Measurements from ENCODE around the gene SH3BP5. TPM values are rescaled to one million over a fixed set of nuclear protein-coding genes. Genes with fewer than 3 reads are reported as not detected.

The SH3BP5 gene, protein sequence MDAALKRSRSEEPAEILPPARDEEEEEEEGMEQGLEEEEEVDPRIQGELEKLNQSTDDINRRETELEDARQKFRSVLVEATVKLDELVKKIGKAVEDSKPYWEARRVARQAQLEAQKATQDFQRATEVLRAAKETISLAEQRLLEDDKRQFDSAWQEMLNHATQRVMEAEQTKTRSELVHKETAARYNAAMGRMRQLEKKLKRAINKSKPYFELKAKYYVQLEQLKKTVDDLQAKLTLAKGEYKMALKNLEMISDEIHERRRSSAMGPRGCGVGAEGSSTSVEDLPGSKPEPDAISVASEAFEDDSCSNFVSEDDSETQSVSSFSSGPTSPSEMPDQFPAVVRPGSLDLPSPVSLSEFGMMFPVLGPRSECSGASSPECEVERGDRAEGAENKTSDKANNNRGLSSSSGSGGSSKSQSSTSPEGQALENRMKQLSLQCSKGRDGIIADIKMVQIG
- total RNA-seq (2022; extraction: Qiagen RNA extraction; ENCODE audit: low read depth), result 16.4 to 17.5 TPM (median 16.8 TPM) in 5 replicates

DNA sequence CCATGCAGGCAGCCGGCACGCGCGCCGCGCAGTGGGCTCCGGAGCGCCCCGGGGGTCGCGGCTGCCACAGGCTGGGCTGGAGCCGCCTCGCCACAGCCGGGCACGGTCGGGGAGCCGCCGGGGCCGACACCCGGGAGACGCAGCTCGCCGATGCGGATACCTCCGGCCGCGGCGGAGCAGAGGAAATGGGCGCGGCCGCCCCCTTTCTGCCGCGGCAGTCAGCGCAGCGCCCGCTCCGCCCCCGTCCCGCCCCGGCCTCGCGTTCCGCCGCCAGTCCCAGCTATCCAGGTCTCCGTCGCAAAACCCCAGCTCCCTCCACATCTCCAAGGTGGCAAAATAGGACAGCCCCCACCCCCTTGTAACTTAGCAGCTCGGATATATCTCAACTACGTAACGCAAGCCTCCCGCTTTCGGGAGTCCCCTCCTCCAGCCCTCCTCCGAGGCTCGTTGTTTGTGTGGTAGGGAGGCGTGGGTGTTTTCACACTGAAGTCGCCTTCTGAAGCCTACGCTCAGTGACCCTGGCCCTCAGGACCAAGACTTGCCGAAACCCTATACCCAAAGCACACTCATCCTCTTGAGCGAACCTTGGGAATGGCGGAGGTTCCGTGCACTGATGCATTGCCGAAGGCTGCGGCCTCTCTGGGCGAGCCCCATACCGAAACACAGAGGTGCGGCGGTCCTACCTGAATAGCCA is at the start of gene SH3BP5:
Gene SH3BP5, minus strand, starts transcription at position 182 of the 694 bp plus-strand sequence. Its CDS starts 178 bp downstream, at position 4.

DNA sequence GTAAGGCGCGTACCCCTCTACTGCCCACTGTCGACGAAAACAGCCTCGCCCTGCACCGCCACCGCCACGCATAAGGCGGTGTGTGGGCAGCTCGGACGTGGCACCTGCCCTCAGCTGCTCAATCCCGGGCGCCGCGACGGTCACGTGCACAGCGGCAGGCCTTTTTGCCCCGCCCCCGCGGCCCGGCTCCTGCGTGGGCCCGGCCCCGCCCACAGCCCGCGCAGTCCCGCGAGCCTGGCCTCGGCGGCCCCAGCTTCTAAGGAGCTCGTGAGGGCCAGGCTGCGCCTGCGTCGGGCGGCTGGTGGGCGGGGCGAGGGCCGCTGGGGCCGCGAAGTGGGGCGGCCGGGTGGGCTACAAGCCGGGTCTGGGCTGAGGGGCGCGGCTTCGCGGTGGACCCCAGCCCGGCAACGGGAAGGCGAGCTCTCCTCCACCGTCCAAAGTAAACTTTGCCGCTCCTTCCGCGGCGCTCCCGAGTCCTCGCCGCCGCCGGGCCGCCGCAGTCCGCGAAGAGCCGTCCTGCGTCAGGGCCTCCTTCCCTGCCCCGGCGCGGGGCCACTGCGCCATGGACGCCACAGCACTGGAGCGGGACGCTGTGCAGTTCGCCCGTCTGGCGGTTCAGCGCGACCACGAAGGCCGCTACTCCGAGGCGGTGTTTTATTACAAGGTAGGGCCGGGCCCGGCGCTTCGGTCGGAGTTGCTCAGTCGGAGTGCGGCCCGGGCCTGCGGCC is 126.3 kb downstream of the SH3BP5 start, which contains the start of gene CAPN7:
Gene CAPN7, plus strand, starts transcription at position 313 of the 728 bp plus-strand sequence. Its CDS starts 250 bp downstream, at position 563.

Other genes with a start within 250 kb of the SH3BP5 start
- 7.8 to 11.3 TPM (median 10.5 TPM) in 5 replicates for gene RBSN, start 233.4 kb downstream of the SH3BP5 start, total RNA-seq (2022; extraction: Qiagen RNA extraction; ENCODE audit: low read depth)
- 17.7 to 28.7 TPM (median 26.3 TPM) in 5 replicates for gene CAPN7, start 126.3 kb downstream of the SH3BP5 start, total RNA-seq (2022; extraction: Qiagen RNA extraction; ENCODE audit: low read depth)
- 25.0 to 33.9 TPM (median 28.1 TPM) in 5 replicates for gene METTL6, start 95.0 kb upstream of the SH3BP5 start, total RNA-seq (2022; extraction: Qiagen RNA extraction; ENCODE audit: low read depth)
- 12.4 to 17.5 TPM (median 16.7 TPM) in 5 replicates for gene EAF1, start 95.0 kb upstream of the SH3BP5 start, total RNA-seq (2022; extraction: Qiagen RNA extraction; ENCODE audit: low read depth)
- 0.23 to 0.65 TPM (median 0.26 TPM) in 5 replicates for gene COLQ, start 189.1 kb upstream of the SH3BP5 start, total RNA-seq (2022; extraction: Qiagen RNA extraction; ENCODE audit: low read depth)

All from A549 treated with GW870086 at 1 μM for 4 hours (cell line).